Measurements from ENCODE around the gene SNX27. TPM values are rescaled to one million over a fixed set of nuclear protein-coding genes. Genes with fewer than 3 reads are reported as not detected.
"Not testable (repeated sequence)": the region's sequence is repeated elsewhere in the genome, so short reads cannot be mapped to it uniquely, and the experiment has no call there.

The SNX27 gene
- total RNA-seq, 8 experiments from 2014 or later = 13.9 to 38.7 (median 31.0) TPM

DNA sequence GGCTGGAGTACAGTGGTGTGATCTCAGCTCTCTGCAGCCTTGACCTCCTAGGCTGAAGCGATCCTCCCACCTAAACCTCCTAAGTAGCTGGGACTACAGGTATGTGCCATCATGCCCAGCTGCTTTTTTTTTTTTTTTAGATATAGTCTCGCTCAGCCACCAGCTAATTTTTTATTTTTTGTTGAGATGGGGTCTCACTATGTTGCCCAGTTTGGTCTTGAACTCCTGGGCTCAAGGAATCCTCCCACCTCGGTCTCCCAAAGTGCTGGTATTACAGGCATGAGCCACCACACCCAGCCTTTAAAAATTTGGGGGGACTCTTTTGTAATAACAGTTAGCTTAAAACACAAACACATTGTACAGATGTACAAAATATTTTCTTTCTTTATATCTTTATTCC, 1.7 kb upstream of the SNX27 start:
- no peak for ATAC-seq (replicated peaks in 6 of 8)
- Histone ChIP-seq H3K27ac (no peak overlapping the region), H3K4me3 (no peak overlapping the region), H3K4me1 (replicated peaks in 1 of 2) (peaks cover 3 to 8% of the 10 kb centered on the region in 2 donors)
- in situ Hi-C loops (cut with MboI; ENCODE audit: low pct_unique_long_range_greater_than_20kb in 2 of 9, low sequenced_read_pairs in 9 of 9, unreplicated experiment in 9 of 9) = no loop called here
- WGBS, 10 experiments = 63 to 100% (median 89%) methylated on average over 2 to 3 of the region's 3 CpGs

DNA sequence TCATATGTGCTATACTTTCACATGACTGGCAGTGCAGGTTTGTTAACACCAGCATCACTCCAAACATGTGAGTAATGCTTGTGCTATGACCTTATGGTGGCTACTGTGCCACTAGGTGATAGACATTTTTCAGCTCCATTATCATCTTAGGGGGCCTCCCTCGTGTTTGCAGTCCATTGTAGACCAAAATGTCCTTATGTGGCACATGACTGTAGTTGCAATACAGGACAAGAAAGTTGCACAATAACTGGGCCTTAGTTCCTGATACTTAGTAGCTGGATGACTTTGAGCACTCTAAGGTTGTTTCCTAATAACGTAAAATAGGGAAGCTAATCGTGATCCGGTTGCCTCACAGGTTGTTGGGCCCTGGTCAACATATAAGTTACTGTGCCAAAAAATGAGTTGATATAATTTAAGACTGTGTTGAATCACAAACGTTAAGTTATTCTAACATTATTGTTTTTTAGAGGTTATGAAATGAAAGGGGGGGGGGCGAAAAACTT, 511 bp upstream of the SNX27 start:
- in situ Hi-C loops (cut with MboI; ENCODE audit: low pct_unique_long_range_greater_than_20kb in 2 of 9, low sequenced_read_pairs in 9 of 9, unreplicated experiment in 9 of 9) = no loop called here
- Histone ChIP-seq H3K4me3 (peak overlapping the region in 4 of 5 donors; percentile 83 to 98 (median 88)), H3K4me1 (replicated peaks in 1 of 2) (peaks cover 3 to 8% of the 10 kb centered on the region in 2 donors), H3K27ac (no peak overlapping the region)
- peak in 2 of 8 experiments; percentile 4 to 9 for ATAC-seq (replicated peaks in 6 of 8)
- WGBS, 10 experiments = 0 to 80% (median 32%) methylated on average over 2 to 6 of the region's 6 CpGs

DNA sequence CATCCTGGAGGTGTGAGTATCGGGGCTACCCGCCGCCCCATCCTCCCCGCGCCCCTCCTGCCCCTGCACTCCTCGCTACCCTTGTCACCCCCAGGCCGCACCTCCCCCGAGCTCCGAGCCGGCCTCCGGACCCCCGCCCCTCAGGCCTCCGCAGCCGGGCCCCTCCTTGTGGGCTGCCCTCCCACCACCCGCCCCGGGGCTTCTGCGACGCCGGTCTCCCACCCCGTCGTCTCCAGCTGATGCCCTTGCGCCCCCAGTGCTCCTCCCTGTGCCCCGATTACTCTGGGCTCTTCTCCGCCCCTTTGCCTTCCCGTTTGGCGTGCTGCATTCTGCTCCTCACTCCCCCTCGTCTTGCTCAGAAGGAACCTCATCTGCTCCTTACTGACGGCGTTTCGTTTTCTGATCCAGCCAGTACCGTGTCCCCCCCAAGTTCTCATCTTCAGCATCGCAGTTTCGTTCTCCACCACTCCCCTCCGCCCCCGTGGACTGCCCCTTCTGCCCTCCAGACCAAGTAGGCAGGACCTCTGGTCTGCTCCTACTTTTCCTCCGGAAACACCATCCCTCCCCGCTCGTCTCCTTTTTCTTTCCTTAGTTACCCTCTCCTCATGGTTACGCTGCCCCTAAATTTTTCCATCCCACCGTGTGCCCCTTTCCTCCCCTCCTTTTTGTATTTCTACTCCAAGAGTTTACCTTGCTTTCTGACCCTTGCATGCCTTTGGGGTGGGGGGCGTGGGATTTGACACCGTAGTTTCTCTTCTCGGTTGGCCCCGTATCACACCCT, 841 bp downstream of the SNX27 start:
- H3K4me3 ChIP-seq = peak overlapping the region; percentile 79 to 98 (median 87)
- H3K27ac ChIP-seq = peak overlapping the region; percentile 83 to 84
- H3K4me1 ChIP-seq (replicated peaks in 1 of 2) = peaks cover 3 to 8% of the 10 kb centered on the region in 2 donors
- ATAC-seq (replicated peaks in 6 of 8) = peak; percentile 3 to 35 (median 16)
- in situ Hi-C loops (cut with MboI; ENCODE audit: low pct_unique_long_range_greater_than_20kb in 2 of 9, low sequenced_read_pairs in 9 of 9, unreplicated experiment in 9 of 9) = no loop called here
- WGBS, 10 experiments = 0 to 7% (median 0%) methylated on average over 2 to 19 of the region's 44 CpGs; no CpG with 5 or more reads in 4 of the 10 experiments

DNA sequence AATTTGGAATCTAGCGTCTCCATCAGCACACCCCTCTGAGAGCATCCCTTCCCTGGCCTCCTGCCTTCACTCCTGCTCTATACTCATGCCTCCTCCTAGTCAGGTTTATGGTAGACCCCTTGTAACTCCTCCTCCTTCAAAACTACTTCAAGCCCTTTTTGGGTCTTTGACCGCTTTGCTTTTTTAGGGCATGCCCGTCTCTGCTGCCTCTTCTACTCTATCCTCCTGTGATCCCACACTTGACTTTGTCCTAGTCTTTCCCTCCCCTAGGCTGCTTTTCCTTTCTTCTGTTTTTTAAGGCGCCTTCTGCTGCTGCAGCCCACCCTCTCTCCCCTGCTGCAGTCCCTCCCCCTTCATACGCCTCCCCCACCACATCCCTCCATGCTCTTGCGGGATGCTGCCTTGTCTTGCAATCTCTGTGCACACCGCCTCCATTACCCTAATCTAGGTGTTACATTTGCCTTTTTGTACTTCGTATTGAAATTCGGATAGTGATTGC, 1.5 kb downstream of the SNX27 start:
- in situ Hi-C loops (cut with MboI; ENCODE audit: low pct_unique_long_range_greater_than_20kb in 2 of 9, low sequenced_read_pairs in 9 of 9, unreplicated experiment in 9 of 9) = no loop called here
- Histone ChIP-seq H3K4me3 (peak overlapping the region; percentile 79 to 98 (median 87)), H3K27ac (no peak overlapping the region), H3K4me1 (replicated peaks in 1 of 2) (peaks cover 3 to 8% of the 10 kb centered on the region in 2 donors)
- peak in 1 of 8 experiments; percentile 2 for ATAC-seq (replicated peaks in 6 of 8)
- 0 to 37% (median 4%) methylated on average over 1 to 6 of the region's 9 CpGs; no CpG with 5 or more reads in 1 of the 10 experiments for WGBS, 10 experiments

DNA sequence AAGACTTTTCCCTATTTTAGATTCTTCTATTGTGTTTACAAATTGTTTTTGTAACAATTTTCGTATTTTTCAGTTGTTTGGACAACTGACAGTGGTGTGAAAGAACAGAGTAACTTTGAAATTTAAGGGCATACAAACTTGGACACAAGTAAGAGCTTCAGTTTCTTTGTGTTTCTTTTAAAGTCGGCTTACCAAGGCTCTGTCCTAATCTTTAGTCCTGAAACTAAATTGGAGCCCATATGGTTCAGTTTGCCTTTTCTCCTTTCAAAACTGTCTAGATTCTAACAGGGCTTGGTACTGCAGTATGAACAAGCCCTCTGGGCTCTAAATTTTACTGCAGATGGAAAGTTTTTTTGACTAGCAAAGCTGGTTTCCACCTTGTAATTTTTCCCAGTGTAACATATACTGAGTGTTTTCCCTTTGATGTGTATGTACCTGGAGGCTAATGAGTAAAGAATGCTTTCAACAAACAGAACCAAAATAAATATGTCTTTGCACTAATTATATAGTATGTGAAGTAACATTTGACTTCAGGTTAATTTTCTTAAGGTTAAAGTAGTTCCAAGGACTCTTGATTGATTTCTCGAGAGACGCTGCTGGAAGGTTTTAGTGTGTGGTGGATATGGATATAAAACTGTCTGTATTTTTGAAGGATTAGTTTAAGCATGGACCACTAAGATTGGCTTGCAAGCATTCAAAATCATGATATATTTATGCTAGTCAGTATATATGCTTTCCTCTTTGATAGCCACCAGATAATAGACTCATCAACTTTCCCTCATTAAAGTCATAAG, 4.1 kb downstream of the SNX27 start:
- Histone ChIP-seq H3K4me3 (no peak overlapping the region), H3K4me1 (replicated peaks in 1 of 2) (peaks cover 3 to 8% of the 10 kb centered on the region in 2 donors), H3K27ac (no peak overlapping the region)
- ATAC-seq (replicated peaks in 6 of 8) = no peak
- 46 to 100% (median 68%) methylated on average over 1 to 4 of the region's 4 CpGs for WGBS, 10 experiments
- in situ Hi-C loops (cut with MboI; ENCODE audit: low pct_unique_long_range_greater_than_20kb in 2 of 9, low sequenced_read_pairs in 9 of 9, unreplicated experiment in 9 of 9) = no loop called here

DNA sequence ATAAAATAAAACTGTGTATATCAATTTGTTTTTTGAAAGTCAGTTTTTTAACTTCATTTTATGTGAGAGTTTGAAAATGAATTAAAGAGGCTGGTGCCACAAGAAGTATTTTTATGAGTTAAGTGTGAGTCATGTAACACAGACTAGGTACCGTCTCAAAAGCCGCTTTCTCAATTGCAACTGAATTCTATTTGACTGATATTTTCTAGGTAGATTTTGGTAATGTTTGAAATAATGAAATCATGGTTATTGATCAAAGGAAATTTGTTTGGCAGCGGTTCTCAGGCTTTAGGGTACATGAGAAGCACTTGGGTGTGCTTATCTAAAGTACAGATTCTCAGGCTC, 4.6 kb downstream of the SNX27 start:
- Histone ChIP-seq H3K4me1 (replicated peaks in 1 of 2) (peaks cover 3 to 8% of the 10 kb centered on the region in 2 donors), H3K27ac (no peak overlapping the region), H3K4me3 (no peak overlapping the region)
- ATAC-seq (replicated peaks in 6 of 8) = no peak
- in situ Hi-C loops (cut with MboI; ENCODE audit: low pct_unique_long_range_greater_than_20kb in 2 of 9, low sequenced_read_pairs in 9 of 9, unreplicated experiment in 9 of 9) = no loop called here
- 48 to 100% (median 95%) methylated on average over 1 to 3 of the region's 3 CpGs; no CpG with 5 or more reads in 2 of the 10 experiments for WGBS, 10 experiments

DNA sequence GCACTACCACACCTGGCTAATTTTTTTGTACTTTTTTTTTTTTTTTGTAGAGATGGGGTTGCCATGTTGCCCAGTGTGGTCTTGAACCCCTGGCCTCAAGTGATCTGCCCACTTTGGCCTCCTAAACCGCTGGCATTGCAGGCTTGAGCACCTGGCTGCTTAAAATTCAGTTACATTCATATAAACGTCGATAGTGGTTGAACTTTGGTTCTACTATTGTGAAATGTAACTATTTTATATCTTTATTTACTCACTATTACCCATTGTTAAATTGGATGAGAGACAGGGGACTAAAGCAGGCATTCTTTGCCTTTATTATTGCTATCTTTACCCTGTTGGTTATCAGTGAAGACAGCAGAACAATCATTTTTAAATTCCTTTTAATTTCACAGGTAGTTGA, 6.2 kb downstream of the SNX27 start:
- Histone ChIP-seq H3K27ac (no peak overlapping the region), H3K4me1 (replicated peaks in 1 of 2) (peaks cover 3 to 8% of the 10 kb centered on the region in 2 donors), H3K4me3 (no peak overlapping the region)
- in situ Hi-C loops (cut with MboI; ENCODE audit: low pct_unique_long_range_greater_than_20kb in 2 of 9, low sequenced_read_pairs in 9 of 9, unreplicated experiment in 9 of 9) = no loop called here
- no peak for ATAC-seq (replicated peaks in 6 of 8)
- WGBS, 10 experiments = 60 to 100% (median 96%) methylated on average over 1 to 3 of the region's 3 CpGs

DNA sequence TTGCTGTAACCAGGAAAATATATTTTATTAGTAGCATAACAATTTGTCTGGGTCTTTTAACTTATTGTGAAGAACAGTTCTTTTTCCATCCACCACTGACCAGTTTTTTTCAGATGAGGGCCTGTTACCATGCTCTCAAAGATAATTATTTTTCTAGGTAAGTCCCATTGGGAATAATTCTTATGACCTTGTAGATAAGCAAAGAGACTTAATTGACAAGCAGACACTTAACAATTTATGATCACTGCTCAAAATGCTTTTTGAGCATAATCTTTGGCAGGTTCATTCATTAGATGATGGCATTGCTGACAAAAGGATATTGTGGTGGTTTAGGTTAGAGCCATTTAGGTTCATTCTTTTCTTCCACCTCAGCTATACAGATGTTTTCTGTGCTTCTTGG, 6.6 kb downstream of the SNX27 start:
- Histone ChIP-seq H3K27ac (no peak overlapping the region), H3K4me1 (replicated peaks in 1 of 2) (peaks cover 3 to 8% of the 10 kb centered on the region in 2 donors), H3K4me3 (no peak overlapping the region)
- ATAC-seq (replicated peaks in 6 of 8) = no peak
- in situ Hi-C loops (cut with MboI; ENCODE audit: low pct_unique_long_range_greater_than_20kb in 2 of 9, low sequenced_read_pairs in 9 of 9, unreplicated experiment in 9 of 9) = no loop called here

DNA sequence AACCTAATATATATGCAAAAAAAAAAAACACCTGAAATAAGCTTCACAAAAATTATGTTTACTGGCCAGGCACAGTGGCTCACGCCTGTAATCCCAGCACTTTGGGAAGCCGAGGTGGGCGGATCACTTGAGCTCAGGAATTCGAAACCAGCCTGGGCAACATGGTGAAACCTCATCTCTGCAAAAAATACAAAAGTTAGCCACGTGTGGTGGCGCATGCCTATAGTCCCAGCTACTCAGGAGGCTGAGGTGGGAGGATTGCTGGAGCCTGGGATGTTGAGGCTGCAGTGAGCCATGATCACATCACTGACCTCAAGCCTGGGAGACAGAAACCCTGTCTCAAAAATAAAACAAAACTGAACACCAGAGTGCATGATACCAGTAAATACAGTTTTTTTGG, 7.1 kb downstream of the SNX27 start:
- ATAC-seq (replicated peaks in 6 of 8); in situ Hi-C loops (cut with MboI; ENCODE audit: low pct_unique_long_range_greater_than_20kb in 2 of 9, low sequenced_read_pairs in 9 of 9, unreplicated experiment in 9 of 9); H3K4me1 ChIP-seq (replicated peaks in 1 of 2); H3K27ac ChIP-seq; H3K4me3 ChIP-seq: not testable (repeated sequence)
- WGBS, 10 experiments = 65 to 100% (median 89%) methylated on average over 1 to 6 of the region's 6 CpGs; no CpG with 5 or more reads in 3 of the 10 experiments

DNA sequence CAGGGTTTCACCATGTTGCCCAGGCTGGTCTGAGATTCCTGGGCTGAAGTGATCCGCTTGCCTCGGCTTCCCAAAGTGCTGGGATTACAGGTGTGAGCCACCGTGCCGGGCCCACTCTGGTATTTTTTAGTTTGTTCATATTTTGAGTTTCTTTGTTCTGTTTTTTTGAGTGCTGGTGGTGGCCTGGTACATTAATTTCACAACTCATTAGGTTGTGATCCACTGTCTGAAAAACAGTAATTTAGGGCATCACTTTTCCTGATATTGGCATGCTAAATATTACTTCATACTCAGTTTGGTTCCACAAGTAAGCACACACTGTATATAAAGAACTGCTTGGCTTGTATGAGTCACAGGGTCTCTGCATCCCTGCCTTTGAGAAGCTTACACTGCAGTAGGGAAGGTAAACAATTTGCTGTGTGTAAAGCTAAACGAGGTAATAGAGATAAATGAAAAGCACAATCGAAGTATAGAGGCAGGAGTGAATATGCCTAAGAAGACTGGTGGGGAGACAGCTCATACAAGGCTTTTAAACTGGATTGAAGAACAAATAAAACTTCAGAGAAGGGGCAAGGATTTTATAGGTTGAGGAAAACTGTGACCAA, 7.7 kb downstream of the SNX27 start:
- Histone ChIP-seq H3K4me3 (no peak overlapping the region), H3K27ac (no peak overlapping the region), H3K4me1 (replicated peaks in 1 of 2) (no peaks in the 10 kb centered on the region)
- 20 to 87% (median 71%) methylated on average over 1 to 6 of the region's 6 CpGs; no CpG with 5 or more reads in 1 of the 10 experiments for WGBS, 10 experiments
- in situ Hi-C loops (cut with MboI; ENCODE audit: low pct_unique_long_range_greater_than_20kb in 2 of 9, low sequenced_read_pairs in 9 of 9, unreplicated experiment in 9 of 9) = no loop called here
- peak in 5 of 8 experiments; percentile 40 to 98 (median 52) for ATAC-seq (replicated peaks in 6 of 8)

DNA sequence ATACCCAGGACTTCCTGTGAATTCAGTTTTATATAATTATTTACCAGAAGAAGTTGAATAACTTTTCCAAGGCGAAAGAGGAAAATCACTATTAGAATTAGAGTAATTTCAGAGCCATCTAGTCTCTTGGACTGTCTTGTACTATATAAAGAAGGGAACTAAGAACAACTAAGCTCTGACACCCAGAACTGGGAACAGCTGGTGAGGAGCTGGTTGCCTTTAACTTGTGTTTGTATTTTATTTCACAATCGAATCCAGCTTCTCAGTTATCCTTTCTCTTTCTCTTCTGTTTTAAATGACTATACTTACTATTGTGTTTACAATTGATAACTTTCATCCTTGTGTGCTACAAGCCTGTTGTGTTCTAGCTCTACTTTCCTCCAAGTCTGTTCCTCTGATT, 8.4 kb downstream of the SNX27 start:
- Histone ChIP-seq H3K27ac (no peak overlapping the region), H3K4me1 (replicated peaks in 1 of 2) (no peaks in the 10 kb centered on the region), H3K4me3 (no peak overlapping the region)
- WGBS, 10 experiments = 0 to 100% (median 68%) methylated on average over 1 to 2 of the region's 2 CpGs
- in situ Hi-C loops (cut with MboI; ENCODE audit: low pct_unique_long_range_greater_than_20kb in 2 of 9, low sequenced_read_pairs in 9 of 9, unreplicated experiment in 9 of 9) = no loop called here
- peak in 2 of 8 experiments; percentile 25 to 31 for ATAC-seq (replicated peaks in 6 of 8)

DNA sequence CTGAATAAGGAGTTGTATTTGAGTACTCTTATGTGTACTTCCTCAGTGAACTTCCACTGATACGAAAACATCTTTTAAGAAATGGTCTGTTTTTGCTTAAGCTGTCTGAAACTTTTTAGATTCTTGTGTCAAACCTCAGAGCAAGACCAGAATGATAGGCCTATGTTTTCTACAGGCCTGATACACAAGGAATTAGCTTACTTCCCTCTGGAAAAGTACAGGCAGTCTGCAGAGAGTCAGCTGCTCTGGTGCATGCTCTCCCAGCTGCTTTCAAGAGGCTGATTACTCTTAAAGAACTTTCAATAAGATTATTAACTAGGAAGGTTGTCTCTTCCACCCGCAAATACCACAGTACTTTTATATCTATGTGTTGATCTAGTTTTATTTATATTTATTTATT, 9.5 kb downstream of the SNX27 start:
- Histone ChIP-seq H3K27ac (no peak overlapping the region), H3K4me3 (no peak overlapping the region), H3K4me1 (replicated peaks in 1 of 2) (no peaks in the 10 kb centered on the region)
- ATAC-seq (replicated peaks in 6 of 8) = peak in 1 of 8 experiments; percentile 47
- in situ Hi-C loops (cut with MboI; ENCODE audit: low pct_unique_long_range_greater_than_20kb in 2 of 9, low sequenced_read_pairs in 9 of 9, unreplicated experiment in 9 of 9) = no loop called here
- 23 to 100% (median 83%) methylated on average over 1 to 2 of the region's 2 CpGs for WGBS, 10 experiments

DNA sequence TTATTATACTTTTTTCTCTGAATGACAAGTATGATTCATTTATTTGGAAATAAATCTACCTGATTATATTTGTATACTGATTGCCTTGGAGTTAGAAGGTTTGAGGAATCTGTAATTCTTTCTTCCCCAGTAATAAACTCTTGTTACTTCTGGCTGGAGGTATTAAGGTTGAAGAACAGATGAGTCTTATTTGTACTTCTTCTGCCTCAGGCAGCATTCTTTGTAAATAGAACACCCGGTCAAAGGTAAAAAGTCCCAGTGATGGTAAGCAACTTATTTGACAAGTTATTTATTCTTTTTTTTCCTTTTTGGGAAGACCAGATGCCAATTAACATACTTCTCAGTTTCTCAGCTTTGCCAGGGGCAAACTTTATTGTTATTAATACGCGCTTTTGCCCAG, 12.9 kb downstream of the SNX27 start:
- ATAC-seq (replicated peaks in 6 of 8) = peak in 1 of 8 experiments; percentile 4
- Histone ChIP-seq H3K4me1 (replicated peaks in 1 of 2) (no peaks in the 10 kb centered on the region), H3K4me3 (no peak overlapping the region), H3K27ac (no peak overlapping the region)
- in situ Hi-C loops (cut with MboI; ENCODE audit: low pct_unique_long_range_greater_than_20kb in 2 of 9, low sequenced_read_pairs in 9 of 9, unreplicated experiment in 9 of 9) = no loop called here
- WGBS, 10 experiments = 29 to 100% (median 96%) methylated on average over 1 to 3 of the region's 3 CpGs
